Cardiac muscle cell (in vitro differentiated cells and primary cell): ENCODE data around the gene FNIP1. TPM values are rescaled to one million over a fixed set of nuclear protein-coding genes. Genes with fewer than 3 reads are reported as not detected.

ENCODE experiments used
- DNase-seq, 2 donors: peaks; one replicate each; pipeline versions ENCODE4 v3.0.0 to v3.0.0-alpha.2; 2010 to 2017; ENCODE audit warnings: low read depth in 1 of 2, low spot score in 1 of 2
- H3K27ac ChIP-seq: fragments of 200-600 bp; sonication (generic); 2 replicates; pipeline ENCODE4 v1.5.1; 2016
- H3K27me3 ChIP-seq: fragments of 200-600 bp; sonication (generic); 2 replicates; pipeline ENCODE4 v1.6.0; 2016; ENCODE audit warnings: control low read depth
- H3K36me3 ChIP-seq: fragments of 200-600 bp; sonication (generic); 2 replicates; pipeline ENCODE4 v1.5.1; 2016; ENCODE audit warnings: control low read depth
- H3K4me1 ChIP-seq: fragments of 200-600 bp; sonication (generic); 2 replicates; pipeline ENCODE4 v1.8.1; 2017; ENCODE audit warnings: low read depth, mild to moderate bottlenecking, mixed run types
- H3K4me3 ChIP-seq: fragments of 200-600 bp; sonication (generic); 2 replicates; pipeline ENCODE4 v1.5.1; 2016; ENCODE audit warnings: mild to moderate bottlenecking
- H3K9me3 ChIP-seq: fragments of 200-600 bp; sonication (generic); 2 replicates; pipeline ENCODE4 v1.5.1; 2017; ENCODE audit warnings: low read depth, mild to moderate bottlenecking, control low read depth
- polyA plus RNA-seq: library from polyadenylated mRNA; unstranded; fragments of >200 nt; fragmentation: Nextera tagmentation; extraction: Ambion mirVana; gene quantifications from 2 replicates; pipeline ENCODE4 v1.2.1, GENCODE V29; 2016
- total RNA-seq: library from RNA; depleted of rRNA; stranded (reverse); fragments of >200 nt; gene quantifications from 2 replicates; pipeline ENCODE4 v1.2.3, GENCODE V29; 2016
- TF ChIP-seq, protein P1 (sequence below): IDR thresholded peaks from 2 replicates; pipeline ENCODE4 v1.5.1; 2012; ENCODE audit warnings: low read depth, mild to moderate bottlenecking, low read length

The FNIP1 gene
- total and polyA plus RNA-seq, 2 experiments from 2014 or later = 10.1 to 24.4 TPM

DNA sequence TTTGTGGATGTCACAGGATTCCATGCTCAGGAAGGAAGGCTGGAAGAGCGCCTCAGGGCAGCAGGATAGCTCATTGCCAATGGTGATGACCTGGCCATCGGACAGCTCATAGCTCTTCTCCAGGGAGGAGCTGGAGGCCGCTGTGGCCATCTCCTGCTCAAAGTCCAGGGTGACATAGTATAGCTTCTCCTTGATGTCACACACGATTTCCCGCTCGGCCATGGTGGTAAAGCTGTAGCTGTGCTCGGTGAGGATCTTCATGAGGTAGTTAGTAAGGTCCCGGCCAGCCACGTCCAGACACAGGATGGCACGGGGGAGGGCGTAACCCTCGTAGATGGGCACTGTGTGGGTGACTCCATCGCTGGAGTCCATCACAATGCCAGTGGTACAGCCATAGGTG, 137.5 kb downstream of the FNIP1 start:
- H3K27me3 ChIP-seq = no peaks in the 10 kb centered on the region
- TF ChIP-seq, protein P1, sequence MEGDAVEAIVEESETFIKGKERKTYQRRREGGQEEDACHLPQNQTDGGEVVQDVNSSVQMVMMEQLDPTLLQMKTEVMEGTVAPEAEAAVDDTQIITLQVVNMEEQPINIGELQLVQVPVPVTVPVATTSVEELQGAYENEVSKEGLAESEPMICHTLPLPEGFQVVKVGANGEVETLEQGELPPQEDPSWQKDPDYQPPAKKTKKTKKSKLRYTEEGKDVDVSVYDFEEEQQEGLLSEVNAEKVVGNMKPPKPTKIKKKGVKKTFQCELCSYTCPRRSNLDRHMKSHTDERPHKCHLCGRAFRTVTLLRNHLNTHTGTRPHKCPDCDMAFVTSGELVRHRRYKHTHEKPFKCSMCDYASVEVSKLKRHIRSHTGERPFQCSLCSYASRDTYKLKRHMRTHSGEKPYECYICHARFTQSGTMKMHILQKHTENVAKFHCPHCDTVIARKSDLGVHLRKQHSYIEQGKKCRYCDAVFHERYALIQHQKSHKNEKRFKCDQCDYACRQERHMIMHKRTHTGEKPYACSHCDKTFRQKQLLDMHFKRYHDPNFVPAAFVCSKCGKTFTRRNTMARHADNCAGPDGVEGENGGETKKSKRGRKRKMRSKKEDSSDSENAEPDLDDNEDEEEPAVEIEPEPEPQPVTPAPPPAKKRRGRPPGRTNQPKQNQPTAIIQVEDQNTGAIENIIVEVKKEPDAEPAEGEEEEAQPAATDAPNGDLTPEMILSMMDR = no peak
- no peak for DNase-seq
- H3K27ac ChIP-seq = no peak overlapping the region
- no peak overlapping the region for H3K4me3 ChIP-seq
- H3K9me3 ChIP-seq = no peaks in the 10 kb centered on the region
- no peaks in the 10 kb centered on the region for H3K4me1 ChIP-seq
- H3K36me3 ChIP-seq = peaks cover 12% of the 10 kb centered on the region

DNA sequence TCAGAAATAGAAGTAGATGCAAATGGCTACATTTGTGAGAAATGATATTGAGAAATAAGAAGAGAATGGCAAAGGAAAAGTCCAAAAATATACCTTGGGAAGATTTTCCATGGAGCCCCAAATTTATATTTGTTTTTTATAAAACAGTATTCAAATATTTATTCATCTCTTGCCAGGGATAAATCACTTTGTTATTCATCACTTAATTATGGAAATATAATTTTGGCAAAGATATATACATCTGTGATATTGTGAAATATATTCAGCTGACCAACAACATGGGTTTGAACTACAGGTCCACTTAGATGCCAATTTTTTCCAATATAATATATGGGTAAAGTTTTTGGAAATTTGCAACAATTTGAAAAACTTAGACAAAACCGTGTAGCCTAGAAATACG, 142.0 kb downstream of the FNIP1 start:
- H3K4me1 ChIP-seq = no peaks in the 10 kb centered on the region
- H3K4me3 ChIP-seq = no peak overlapping the region
- H3K36me3 ChIP-seq = peaks cover 30% of the 10 kb centered on the region
- H3K9me3 ChIP-seq = no peaks in the 10 kb centered on the region
- no peak for DNase-seq
- TF ChIP-seq, protein P1 = no peak
- no peak overlapping the region for H3K27ac ChIP-seq
- H3K27me3 ChIP-seq = no peaks in the 10 kb centered on the region

DNA sequence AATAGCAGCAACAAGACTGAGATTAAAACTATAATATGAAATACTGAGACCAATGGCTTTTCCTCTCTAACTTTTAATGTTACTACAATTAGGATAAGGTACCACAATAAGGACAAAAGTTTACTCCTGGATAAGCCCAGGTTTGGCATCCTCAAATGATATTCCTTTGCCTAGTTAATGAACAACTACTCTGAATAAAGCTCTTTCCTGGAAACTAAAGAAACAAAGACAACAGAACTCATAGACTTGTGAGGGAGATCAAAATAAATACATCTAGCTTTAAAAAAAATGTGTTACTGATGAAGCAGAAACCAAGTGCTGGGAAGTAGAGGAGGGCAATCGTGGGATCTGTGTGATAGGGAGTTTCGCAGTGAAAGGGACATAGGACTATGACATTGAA, 142.5 kb downstream of the FNIP1 start:
- Histone ChIP-seq H3K9me3 (no peaks in the 10 kb centered on the region), H3K36me3 (peaks cover 27% of the 10 kb centered on the region), H3K4me1 (no peaks in the 10 kb centered on the region), H3K4me3 (no peak overlapping the region), H3K27me3 (no peaks in the 10 kb centered on the region), H3K27ac (no peak overlapping the region)
- TF ChIP-seq, protein P1 = no peak
- no peak for DNase-seq

DNA sequence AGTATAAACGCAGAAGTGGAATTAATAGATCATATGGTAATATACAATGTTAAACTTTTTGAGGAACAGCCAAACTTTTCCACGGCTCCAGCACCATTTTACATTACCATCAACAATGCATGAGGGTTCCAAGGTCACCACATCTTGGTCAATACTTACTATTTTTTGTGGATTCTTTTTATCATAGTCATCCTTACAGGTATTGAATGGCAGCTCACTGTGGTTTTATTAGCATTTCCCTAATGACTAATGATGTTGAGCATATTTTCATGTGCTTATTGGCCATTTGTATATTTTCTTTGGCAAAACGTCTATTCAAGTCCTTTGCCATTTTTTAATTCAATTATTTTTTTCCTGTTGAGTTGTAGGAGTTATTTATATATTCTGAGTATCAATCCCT, 147.7 kb downstream of the FNIP1 start:
- H3K27ac ChIP-seq = no peak overlapping the region
- TF ChIP-seq, protein P1 = no peak
- no peak overlapping the region for H3K4me3 ChIP-seq
- no peaks in the 10 kb centered on the region for H3K4me1 ChIP-seq
- no peak for DNase-seq
- peaks cover 44% of the 10 kb centered on the region for H3K36me3 ChIP-seq
- H3K27me3 ChIP-seq = no peaks in the 10 kb centered on the region
- no peaks in the 10 kb centered on the region for H3K9me3 ChIP-seq

DNA sequence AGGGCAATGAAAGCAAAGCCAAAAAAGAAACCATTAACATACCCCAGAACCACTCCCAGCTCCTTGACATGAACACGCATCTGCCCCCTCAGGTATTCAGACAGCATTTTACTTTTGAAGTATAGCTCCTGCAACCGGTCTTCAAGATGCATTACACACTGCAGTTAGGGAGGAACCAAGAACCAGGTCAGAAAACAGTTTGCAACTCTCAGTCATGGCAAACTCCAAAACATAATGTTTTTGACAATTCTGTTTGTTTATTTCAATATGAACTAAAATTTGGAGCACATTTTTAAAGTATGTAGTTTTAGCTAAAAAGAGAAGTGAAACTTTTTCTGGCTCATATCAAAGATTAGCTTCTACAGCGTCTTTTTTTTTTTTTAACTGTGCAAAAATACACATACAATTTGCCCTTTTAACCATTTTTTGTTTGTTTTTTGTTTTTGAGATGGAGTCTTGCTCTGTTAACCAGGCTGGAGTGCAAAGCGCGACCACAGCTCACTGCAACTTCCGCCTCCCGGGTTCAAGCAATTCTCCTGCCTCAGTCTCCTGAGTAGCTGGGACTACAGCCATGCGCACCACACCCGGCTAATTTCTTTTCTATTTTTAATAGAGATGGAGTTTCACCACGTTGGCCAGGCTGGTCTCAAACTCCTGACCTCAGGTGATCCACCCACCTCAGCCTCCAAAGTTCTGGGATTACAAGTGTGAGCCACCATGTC, 149.6 kb downstream of the FNIP1 start:
- Histone ChIP-seq H3K4me3 (no peak overlapping the region), H3K27ac (no peak overlapping the region), H3K4me1 (no peaks in the 10 kb centered on the region), H3K27me3 (no peaks in the 10 kb centered on the region), H3K9me3 (no peaks in the 10 kb centered on the region), H3K36me3 (peaks cover 43% of the 10 kb centered on the region)
- no peak for DNase-seq
- TF ChIP-seq, protein P1 = no peak

DNA sequence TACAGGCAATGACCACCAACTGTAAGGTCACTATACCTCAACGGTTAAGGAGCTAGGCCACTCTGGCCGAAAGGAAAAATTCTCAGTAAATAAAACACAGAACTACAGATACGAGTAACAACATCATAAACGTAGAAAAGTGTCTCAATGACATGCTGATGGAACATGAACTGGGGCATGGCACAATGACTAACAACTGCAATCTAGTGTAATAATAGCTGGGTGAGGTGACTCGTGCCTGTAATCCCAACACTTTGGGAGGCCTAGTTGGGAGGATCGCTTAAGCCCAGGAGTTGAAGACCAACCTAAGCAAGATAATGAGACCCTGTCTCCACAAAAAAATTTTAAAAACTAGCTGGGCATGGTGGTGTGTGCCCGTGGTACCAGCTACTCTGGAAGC, 152.0 kb downstream of the FNIP1 start:
- Histone ChIP-seq H3K27ac (no peak overlapping the region), H3K4me1 (peaks cover under 1% of the 10 kb centered on the region), H3K27me3 (no peaks in the 10 kb centered on the region), H3K36me3 (peaks cover 23% of the 10 kb centered on the region), H3K9me3 (no peaks in the 10 kb centered on the region), H3K4me3 (no peak overlapping the region)
- no peak for DNase-seq
- TF ChIP-seq, protein P1 = no peak
